GM21576 (cell line): Measurements from ENCODE around the gene HSPBP1.
A peak's percentile ranks its signal among the peaks of the same experiment; 100 is the strongest.

ENCODE experiments used
- ATAC-seq: cut with Tn5 transposase; IDR thresholded peaks from one replicate; pipeline ENCODE4 v1.9.1; 2021; ENCODE audit warnings: mild to moderate bottlenecking, moderate library complexity; ENCODE audit not compliant: unreplicated experiment

HSPBP1 gene

GRCh38 chr19:55305491-55305890, 25.6 kb upstream of the HSPBP1 start:
- ATAC-seq = no peak

DNA sequence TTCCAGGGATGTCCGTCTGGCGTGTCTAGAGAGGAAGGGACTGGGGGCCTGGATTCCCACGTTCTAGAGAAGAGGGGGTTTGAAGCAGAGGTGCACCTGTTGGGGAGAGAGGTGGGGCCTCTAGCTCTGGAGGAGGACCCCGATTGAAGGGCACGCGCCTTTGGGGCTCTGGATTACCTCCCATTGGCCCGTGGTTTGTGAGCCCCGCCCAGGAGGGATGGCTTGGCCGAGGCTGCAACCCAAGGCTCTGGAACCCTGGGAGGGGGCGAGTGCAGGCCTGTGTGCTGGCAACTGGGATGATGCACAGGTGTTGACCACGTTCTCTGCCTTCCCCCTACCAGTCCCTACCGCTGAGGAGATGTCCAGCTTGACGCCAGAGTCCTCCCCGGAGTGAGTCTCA, 25.1 kb upstream of the HSPBP1 start:
- ATAC-seq = no peak

- ATAC-seq = no peak
Measured at GRCh38 chr19:55304279-55304978, 24.5 kb upstream of the HSPBP1 start.

DNA sequence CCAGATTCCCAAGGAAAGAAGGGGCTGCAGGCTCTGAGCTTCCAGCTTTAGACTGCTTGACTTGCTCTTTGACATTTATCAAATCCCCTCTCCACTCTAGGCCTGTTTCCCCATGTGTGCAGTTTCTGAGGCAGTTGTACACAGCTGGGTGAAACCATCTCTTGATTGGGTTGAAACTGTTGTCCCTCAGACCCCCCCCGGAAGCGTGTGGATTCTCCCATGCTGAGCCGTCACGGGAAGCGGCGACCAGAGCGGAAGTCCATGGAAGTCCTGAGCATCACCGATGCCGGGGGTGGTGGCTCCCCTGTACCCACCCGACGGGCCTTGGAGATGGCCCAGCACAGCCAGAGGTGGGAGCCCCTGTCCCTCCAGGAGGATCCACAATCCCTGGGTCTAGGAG, 23.6 kb upstream of the HSPBP1 start:
- no peak for ATAC-seq

GRCh38 chr19:55302318-55302703, 22.4 kb upstream of the HSPBP1 start:
- ATAC-seq = no peak

DNA sequence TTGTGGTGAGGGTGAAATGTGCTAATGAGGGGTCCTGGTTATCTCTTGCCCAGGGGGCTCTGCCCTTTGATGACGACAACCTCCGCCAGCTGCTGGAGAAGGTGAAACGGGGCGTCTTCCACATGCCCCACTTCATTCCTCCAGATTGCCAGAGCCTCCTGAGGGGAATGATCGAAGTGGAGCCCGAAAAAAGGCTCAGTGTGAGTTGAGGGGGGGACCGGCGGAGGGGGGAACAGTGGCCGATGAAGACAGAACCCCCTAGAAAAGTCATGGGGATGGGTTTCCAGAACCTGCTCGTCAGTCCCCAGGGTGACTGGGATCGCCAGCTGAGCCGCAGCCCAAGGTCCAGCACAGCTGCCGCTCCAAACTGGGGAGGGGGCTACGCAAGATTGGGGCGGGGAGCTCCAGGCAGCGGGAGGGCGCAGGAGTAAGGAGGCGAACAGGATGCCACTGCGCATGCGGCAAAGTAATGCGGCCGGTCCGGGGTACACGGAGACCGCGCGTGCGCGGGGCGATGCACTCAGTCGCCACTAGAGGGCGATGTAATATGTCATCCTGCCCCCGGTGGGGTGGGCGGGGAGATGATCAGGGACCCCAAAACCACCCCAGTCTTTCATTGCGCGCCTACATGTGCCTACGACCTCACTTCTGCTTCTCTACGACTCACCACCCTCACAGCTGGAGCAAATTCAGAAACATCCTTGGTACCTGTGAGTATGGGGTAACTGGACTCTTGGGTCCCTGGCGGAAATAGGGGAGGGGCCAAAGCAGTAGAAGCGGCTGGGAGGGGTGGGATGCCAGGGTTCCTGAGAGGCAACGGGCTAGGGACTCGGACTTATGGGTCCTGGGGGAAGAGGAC, 21.8 kb upstream of the HSPBP1 start:
- ATAC-seq = peak; percentile 73

DNA sequence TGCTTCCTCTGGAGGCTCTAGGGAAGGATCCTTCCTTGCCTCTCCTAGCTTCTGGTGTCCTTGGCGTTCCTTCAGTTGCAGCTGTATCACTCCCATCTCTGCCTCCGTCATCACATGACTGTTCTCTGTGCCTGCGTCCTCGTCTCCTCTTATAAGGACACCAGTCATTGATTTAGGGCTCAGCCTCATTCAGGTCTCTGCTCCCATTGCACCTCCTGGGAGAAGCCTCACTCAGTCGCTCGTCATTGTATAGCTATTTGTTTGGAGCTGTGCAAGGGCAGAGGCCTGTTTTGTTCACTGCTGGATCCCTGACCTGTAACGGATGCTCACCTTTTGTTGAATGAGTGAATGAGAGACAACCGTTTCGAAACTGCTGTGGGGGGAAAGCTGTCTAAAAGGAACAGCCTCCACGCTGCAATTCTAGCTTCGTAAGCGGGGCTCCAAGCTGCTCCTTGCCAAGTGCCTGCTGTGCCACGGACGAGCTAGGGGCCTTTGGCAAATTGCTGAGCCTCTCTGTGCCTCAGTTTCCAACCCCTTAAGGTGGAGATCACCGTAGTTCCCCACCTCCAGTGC, 21.1 kb upstream of the HSPBP1 start:
- ATAC-seq = no peak

GRCh38 chr19:55299991-55300390, 20.1 kb upstream of the HSPBP1 start:
- no peak for ATAC-seq

DNA sequence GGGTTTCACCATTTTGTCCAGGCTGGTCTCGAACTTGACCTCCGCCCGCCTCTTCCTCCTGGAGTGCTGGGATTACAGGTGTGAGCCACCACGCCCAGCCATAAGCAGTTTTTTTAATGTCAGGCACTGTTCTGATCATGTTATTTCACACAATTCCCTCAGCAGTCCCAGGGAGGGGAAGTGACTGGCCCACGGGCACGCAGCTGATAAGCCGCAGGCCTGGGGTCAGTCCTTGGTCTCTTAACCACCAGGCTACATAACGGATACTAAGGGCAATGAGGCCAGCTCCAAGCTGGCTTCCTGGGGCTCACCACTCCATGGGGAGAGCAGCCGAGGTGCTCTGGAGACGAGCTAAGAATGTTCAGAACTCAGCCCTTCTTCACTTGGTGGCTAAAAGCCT, 17.4 kb upstream of the HSPBP1 start:
- ATAC-seq = no peak

- ATAC-seq = no peak
Measured at GRCh38 chr19:55289117-55289796, 9.3 kb upstream of the HSPBP1 start.

- ATAC-seq = no peak
Measured at GRCh38 chr19:55287361-55288079, 7.6 kb upstream of the HSPBP1 start.

GRCh38 chr19:55285229-55285890, 5.5 kb upstream of the HSPBP1 start:
- no peak for ATAC-seq

DNA sequence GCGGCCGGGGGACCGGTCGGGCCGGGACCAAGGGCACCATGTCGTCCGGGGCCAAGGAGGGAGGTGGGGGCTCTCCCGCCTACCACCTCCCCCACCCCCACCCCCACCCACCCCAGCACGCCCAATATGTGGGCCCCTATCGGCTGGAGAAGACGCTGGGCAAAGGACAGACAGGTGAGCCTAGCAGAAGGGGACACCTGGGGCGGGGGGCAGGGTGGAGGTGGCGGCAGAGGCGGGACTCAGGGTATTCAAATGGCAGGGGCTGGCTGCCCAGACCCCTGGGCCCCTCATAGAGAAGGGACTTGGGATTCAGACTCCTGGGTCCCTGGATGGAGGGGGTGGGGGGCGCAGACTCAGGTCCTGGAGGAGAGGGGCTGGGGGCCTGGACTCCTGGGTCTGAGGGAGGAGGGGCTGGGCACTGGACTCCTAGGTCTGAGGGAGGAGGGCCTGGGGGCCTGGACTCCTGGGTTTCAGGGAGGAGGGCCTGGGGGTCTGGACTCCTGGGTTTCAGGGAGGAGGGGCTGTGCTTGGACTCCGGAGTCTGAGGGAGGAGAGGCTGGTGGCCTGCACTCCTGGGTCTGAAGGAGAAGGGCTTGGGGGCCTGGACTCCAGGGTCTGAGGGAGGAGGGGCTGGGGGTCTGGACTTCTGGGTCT, 4.6 kb upstream of the HSPBP1 start:
- no peak for ATAC-seq

- no peak for ATAC-seq
Measured at GRCh38 chr19:55283548-55284377, 3.9 kb upstream of the HSPBP1 start, which contains the start of gene BRSK1. Gene BRSK1 (plus strand): TSS chr19:55283997. CDS start chr19:55284443, 446 bp downstream.

DNA sequence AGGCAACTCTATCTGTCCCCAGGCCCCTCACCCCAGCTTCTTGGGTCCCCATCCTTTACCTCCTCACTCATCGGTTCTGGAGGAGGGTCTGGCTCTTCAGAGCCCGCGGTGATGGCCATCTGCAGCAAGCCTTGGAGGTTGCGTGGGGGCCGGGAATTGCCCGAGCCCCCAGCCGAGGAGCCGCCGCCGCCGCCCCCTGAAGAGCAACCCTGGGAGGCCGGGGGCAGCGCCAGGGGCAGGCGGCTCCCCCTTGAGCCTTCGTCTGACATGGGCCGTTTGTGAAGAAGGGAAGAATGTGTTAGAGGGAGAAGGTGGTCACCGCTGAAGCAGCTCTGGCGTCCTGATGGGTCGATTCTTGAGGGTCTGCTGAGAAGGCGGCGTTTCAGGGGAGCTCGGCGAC, 570 bp downstream of the HSPBP1 start:
- ATAC-seq = no peak

DNA sequence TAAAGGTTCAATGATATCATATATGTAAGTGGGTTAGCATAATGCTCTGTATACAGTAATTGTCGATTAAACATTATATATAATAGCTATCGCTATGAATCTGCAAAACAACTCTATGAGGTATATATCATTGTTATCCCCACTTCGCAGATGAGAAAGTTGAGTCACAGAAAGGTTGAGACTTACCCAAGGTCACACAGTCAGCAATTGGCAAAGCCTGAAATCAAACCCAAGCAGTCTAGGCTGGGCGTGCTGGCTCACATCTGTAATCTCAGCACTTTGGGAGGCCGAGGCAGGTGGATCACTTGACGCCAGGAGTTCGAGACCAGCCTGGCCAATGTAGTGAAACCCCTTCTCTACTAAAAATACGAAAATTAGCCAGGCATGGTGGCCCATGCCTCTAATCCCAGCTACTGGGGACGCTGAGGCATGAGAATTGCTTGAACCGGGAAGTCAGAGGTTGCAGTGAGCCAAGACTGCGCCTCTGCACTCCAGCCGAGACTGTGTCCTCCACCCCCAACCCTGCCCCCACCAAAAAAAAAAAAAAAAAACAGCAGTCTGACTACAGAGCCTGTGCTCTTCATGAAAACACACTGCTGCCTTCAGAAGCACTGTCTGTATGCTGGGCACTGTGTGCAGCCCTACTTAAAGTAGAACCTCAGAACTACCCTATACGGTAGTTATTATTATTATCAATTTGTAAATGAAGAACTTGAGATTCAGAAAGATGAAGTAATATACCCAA, 1.3 kb downstream of the HSPBP1 start:
- ATAC-seq = no peak

DNA sequence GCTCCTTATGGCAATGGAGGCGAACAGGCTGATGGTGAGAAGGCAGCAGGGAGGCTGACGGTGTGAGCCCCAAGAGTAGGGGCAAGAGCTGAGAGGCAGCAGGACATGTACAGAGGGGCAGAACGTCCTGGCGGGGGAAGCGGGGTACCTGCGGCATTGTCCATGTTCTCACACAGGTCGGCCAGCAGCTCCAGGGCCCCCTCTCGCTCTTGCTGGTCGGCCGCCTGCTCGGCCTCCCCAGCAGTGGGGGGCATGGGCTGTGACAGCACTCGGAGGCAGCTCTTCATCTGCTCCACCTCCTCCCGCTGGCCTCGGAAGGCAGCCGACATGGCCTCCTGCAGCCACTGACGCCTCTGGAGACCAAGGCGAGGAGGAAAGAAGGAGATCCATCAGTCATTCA, 2.4 kb downstream of the HSPBP1 start:
- ATAC-seq = no peak
